ENCODE results near the gene POLR2B.

DNA sequence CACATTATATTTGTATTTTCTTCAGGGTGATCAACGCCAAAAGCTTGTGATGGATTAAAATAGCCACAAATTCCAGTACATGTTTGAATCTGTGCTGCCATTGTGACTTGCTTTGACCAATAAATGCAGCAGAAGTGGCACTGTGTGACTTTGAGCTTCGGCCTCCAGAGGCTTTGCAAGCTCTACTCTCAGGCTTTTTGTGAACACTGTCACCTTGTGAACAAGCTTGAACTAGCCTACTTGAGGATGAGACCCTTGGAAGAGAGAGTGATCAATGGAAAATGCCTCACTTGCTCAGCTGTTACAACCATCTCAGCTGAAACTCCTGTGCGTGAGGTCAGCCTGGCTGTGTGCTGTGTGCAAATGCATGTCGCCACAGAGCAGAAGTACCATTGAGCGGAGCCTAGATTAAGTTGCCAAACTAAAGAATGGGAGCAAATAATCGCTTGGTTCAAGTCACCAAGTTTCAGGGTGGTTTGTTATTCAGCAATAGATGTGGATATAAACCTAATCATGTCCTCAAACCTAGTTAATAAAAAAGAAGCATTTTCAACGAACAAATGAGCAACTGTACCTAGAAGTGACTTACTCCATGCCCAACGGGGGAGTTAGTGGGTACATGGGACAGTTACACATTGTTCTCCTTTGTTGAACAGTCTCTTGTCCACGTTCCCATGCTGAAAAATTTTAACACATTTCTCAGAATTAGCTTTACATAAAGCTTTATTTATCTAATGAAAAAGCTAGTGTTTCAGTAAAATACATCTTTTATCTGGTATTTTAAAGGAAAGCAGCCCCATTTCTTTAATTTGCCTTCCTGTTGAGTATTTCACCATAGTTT is 24.8 kb upstream of the POLR2B start:
- TF ChIP-seq POLR2AphosphoS5 (IDR thresholded peaks at IDR 0.05; ENCODE audit: low read depth, low read length) (no peak), TAF1 (IDR thresholded peaks at IDR 0.05; ENCODE audit: borderline replicate concordance, insufficient read depth, low read length) (no peak)

Data from PFSK-1 (cell line).